Left lung (tissue), 10 donors: ENCODE results near the gene ISLR. TPM values are rescaled to one million over a fixed set of nuclear protein-coding genes. Genes with fewer than 3 reads are reported as not detected.
"Not testable (repeated sequence)": the region's sequence is repeated elsewhere in the genome, so short reads cannot be mapped to it uniquely, and the experiment has no call there.

ENCODE experiments used
- ATAC-seq: fragments of 200-7000 bp; cut with Tn5 transposase; one replicate; pipeline ENCODE4 v1.9.1; 2020; ENCODE audit warnings: moderate library complexity
- DNase-seq, 4 donors: peaks; one replicate each; pipeline ENCODE4 v3.0.0-alpha.2; 2013 to 2020
- H3K27ac ChIP-seq, 2 donors: fragments of 200-600 bp; sonication (generic) in 1 of 2; one replicate each; pipeline versions ENCODE4 v1.5.0 to v1.8.0; 2020 to 2021
- H3K27me3 ChIP-seq, 2 donors: fragments of 200-600 bp; sonication (generic) in 1 of 2; one replicate each; pipeline versions ENCODE4 v1.5.0 to v1.8.0; 2020 to 2021
- H3K36me3 ChIP-seq, 2 donors: fragments of 200-600 bp; sonication (generic) in 1 of 2; one replicate each; pipeline versions ENCODE4 v1.5.0 to v1.8.0; 2020 to 2021
- H3K4me1 ChIP-seq, 2 donors: fragments of 200-600 bp; one replicate each; pipeline ENCODE4 v1.8.0; 2021
- H3K4me3 ChIP-seq, 2 donors: fragments of 200-600 bp; sonication (generic) in 1 of 2; one replicate each; pipeline versions ENCODE4 v1.5.0 to v1.8.0; 2020 to 2021; ENCODE audit warnings: mild to moderate bottlenecking in 1 of 2
- H3K9me3 ChIP-seq, 2 donors: fragments of 200-600 bp; sonication (generic) in 1 of 2; one replicate each; pipeline versions ENCODE4 v1.5.0 to v1.8.0; 2020 to 2021
- intact Hi-C, 2 donors: fragments of 100-400 bp; cut with DNase I; formaldehyde crosslinking; loops; one replicate each; pipeline versions ENCODE4 v1.11.2 to v1.14.2; 2022
- polyA plus RNA-seq, 6 donors: library from polyadenylated mRNA; unstranded; fragments of 120-200 nt; gene quantifications; one replicate each; pipeline ENCODE4 v1.2.1, GENCODE V29; 2013; ENCODE audit not compliant: insufficient read length in 6 of 6
- total RNA-seq, 2 donors: library from RNA; stranded (reverse); fragmentation: NEBNext Ultra II Directional; extraction: Animal tissue kit (Norgen Biotek cat#: 25700); gene quantifications; one replicate each; pipeline ENCODE4 v1.2.1, GENCODE V29; 2021
- TF ChIP-seq, protein P1 (sequence below), 2 donors: fragments of 200-600 bp; sonication (generic) in 1 of 2; IDR thresholded peaks; one replicate each; pipeline versions ENCODE4 v1.5.0 to v1.8.0; 2021; ENCODE audit warnings: antibody characterized with exemption in 2 of 2
- donor health status: DM: no; HTN: yes; CAD: no.
- donor health status: DM: no; HTN: no; CAD: no.

The ISLR gene
- total and polyA plus RNA-seq, 8 donors = 10.4 to 60.1 (median 52.6) TPM

GRCh38 chr15:74157868-74158827 lies 15.4 kb upstream of the ISLR start:
- Histone ChIP-seq H3K4me1 (peaks cover 0 to 4% of the 10 kb centered on the region in 2 donors), H3K9me3 (no peaks in the 10 kb centered on the region), H3K4me3 (no peak overlapping the region), H3K36me3 (no peaks in the 10 kb centered on the region), H3K27ac (no peak overlapping the region), H3K27me3 (peaks cover 0 to 6% of the 10 kb centered on the region in 2 donors)
- TF ChIP-seq, protein P1, sequence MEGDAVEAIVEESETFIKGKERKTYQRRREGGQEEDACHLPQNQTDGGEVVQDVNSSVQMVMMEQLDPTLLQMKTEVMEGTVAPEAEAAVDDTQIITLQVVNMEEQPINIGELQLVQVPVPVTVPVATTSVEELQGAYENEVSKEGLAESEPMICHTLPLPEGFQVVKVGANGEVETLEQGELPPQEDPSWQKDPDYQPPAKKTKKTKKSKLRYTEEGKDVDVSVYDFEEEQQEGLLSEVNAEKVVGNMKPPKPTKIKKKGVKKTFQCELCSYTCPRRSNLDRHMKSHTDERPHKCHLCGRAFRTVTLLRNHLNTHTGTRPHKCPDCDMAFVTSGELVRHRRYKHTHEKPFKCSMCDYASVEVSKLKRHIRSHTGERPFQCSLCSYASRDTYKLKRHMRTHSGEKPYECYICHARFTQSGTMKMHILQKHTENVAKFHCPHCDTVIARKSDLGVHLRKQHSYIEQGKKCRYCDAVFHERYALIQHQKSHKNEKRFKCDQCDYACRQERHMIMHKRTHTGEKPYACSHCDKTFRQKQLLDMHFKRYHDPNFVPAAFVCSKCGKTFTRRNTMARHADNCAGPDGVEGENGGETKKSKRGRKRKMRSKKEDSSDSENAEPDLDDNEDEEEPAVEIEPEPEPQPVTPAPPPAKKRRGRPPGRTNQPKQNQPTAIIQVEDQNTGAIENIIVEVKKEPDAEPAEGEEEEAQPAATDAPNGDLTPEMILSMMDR (IDR thresholded peaks at IDR 0.05) = no peak
- no peak for ATAC-seq
- intact Hi-C loops = no loop called here
- no peak for DNase-seq

DNA sequence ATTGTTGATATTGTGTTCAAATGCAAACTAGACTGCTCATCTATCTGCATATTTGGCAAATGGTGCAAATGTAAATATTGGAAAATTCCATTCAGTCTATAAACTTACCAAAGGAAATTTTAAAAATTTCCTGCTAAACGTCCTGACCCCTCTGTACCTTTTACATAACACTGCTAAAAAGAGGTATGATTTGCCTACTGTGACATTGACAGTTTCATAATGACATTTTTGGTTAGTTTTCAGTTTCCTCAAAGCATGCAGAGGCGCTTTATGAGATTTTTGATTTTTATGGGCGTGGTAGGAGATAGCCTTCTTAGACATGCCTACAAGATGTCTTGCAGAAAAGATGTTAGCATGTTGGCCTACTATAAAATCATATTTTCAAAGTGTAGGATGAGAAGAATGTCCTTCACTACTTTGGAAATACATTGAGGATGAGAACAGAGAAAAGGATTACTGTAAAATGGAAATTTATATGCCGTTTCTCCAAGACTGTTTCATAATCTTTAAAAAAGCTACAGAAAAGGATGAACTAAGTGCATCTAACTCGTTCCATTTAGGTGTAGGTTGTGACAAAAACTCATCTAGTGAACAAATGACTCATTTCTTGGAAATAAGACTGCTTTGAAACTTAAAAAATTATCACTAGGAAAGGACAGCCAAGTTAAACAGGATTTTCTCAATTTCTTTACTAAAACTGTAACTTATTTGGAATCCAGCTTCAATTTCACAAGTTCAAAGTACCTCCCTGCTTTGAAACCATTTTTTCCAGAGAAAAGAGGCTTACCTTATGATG lies 14.5 kb upstream of the ISLR start:
- H3K27me3 ChIP-seq = peaks cover 0 to 6% of the 10 kb centered on the region in 2 donors
- no peak overlapping the region for H3K27ac ChIP-seq
- DNase-seq (no peak), ATAC-seq (no peak)
- no peak overlapping the region for H3K4me3 ChIP-seq
- intact Hi-C loops = no loop called here
- H3K4me1 ChIP-seq = peaks cover 0 to 4% of the 10 kb centered on the region in 2 donors
- TF ChIP-seq, protein P1 (IDR thresholded peaks at IDR 0.05) = no peak
- H3K36me3 ChIP-seq = no peaks in the 10 kb centered on the region
- H3K9me3 ChIP-seq = no peaks in the 10 kb centered on the region

DNA sequence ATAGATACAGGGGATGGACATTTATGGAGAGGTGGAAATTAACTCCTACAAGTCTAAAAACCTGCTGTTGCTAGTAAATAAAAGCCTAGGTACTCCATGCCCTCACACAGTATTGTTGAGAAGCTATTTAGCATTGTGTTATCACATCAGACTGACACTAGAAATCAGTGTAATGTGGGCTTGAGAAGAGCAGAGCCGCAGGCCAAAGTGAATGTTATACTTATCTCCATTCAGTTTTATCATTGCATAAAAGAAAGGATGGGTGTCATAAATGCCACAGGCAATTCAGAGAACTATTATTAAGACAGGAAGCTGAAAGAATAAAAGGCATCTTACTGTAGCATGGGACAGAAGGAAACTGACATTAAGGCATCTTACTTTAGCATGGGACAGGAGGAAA lies 13.7 kb upstream of the ISLR start:
- H3K4me3 ChIP-seq = no peak overlapping the region
- H3K27ac ChIP-seq = no peak overlapping the region
- DNase-seq = no peak
- H3K9me3 ChIP-seq = no peaks in the 10 kb centered on the region
- H3K36me3 ChIP-seq = no peaks in the 10 kb centered on the region
- no peak for ATAC-seq
- TF ChIP-seq, protein P1 (IDR thresholded peaks at IDR 0.05) = no peak
- peaks cover 0 to 4% of the 10 kb centered on the region in 2 donors for H3K4me1 ChIP-seq
- H3K27me3 ChIP-seq = peaks cover 0 to 6% of the 10 kb centered on the region in 2 donors
- intact Hi-C loops = no loop called here

GRCh38 chr15:74160390-74160789 lies 13.1 kb upstream of the ISLR start:
- H3K9me3 ChIP-seq, DNase-seq, ATAC-seq, H3K27ac ChIP-seq, H3K4me1 ChIP-seq, H3K36me3 ChIP-seq, intact Hi-C loops, H3K4me3 ChIP-seq, H3K27me3 ChIP-seq: not testable (repeated sequence)

GRCh38 chr15:74162195-74162536 lies 11.3 kb upstream of the ISLR start:
- H3K9me3 ChIP-seq, H3K4me3 ChIP-seq, DNase-seq, H3K4me1 ChIP-seq, ATAC-seq, intact Hi-C loops, H3K27ac ChIP-seq, H3K27me3 ChIP-seq, H3K36me3 ChIP-seq: not testable (repeated sequence)

GRCh38 chr15:74165461-74165860 lies 8.0 kb upstream of the ISLR start:
- intact Hi-C loops = no loop called here
- no peaks in the 10 kb centered on the region for H3K36me3 ChIP-seq
- ATAC-seq = no peak
- H3K4me1 ChIP-seq = no peaks in the 10 kb centered on the region
- no peak overlapping the region for H3K27ac ChIP-seq
- no peak overlapping the region for H3K4me3 ChIP-seq
- no peak for DNase-seq
- no peaks in the 10 kb centered on the region for H3K27me3 ChIP-seq
- H3K9me3 ChIP-seq = no peaks in the 10 kb centered on the region
- TF ChIP-seq, protein P1 (IDR thresholded peaks at IDR 0.05) = no peak
